22Rv1 (cell line): ENCODE data around the gene SERTAD1.

Source experiments
- CTCF ChIP-seq: fragments of 450-650 bp; IDR thresholded peaks from 2 replicates; pipeline ENCODE4 v1.5.1; 2017; ENCODE audit warnings: mild to moderate bottlenecking
- ZFX ChIP-seq: fragments of 450-650 bp; IDR thresholded peaks from 2 replicates; pipeline ENCODE4 v1.6.1; 2017; ENCODE audit warnings: antibody characterized with exemption, borderline replicate concordance

- TF ChIP-seq CTCF (no peak), ZFX (no peak)
Observed at GRCh38 chr19:40461669-40462221, 36.0 kb upstream of the SERTAD1 start.
